MM.1S (cell line): ENCODE data around the gene RAB44.

ENCODE experiments used
- EZH2 ChIP-seq: fragments of 300-600 bp; sonication (generic); optimal IDR thresholded peaks from 2 replicates; pipeline ENCODE3; 2017; ENCODE audit warnings: low read depth, mild to moderate bottlenecking, antibody characterized with exemption, low read length, mixed read lengths
- EZH2phosphoT487 ChIP-seq: fragments of 300-600 bp; sonication (generic); IDR thresholded peaks from 2 replicates; pipeline ENCODE4 v1.6.1; 2018; ENCODE audit warnings: antibody characterized with exemption, low read length
- TF ChIP-seq, protein P1 (sequence below): fragments of 300-600 bp; sonication (generic); IDR thresholded peaks from 2 replicates; pipeline ENCODE4 v1.5.1; 2016; ENCODE audit warnings: antibody characterized with exemption, low read length, mixed read lengths

DNA sequence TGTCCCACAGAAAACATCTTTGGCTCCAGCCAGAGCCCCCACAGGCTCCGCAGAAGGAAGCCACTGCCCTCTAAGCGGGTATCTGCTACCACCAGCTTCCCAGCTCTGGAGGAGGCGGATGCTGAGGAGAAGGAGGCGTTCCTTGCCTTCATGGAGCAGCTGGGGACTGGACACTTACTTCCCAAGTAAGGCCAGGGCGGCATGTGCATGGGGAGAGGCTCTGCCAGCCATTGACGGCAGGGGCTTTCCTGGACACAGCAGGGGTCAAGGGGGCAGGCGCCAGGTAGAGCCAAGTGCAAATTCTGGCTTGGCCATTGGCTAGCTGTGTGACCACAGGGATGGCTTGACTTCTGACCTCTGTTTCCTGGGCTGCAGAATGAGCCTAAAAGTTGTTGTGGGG is 17.8 kb downstream of the RAB44 start:
- TF ChIP-seq, protein P1, sequence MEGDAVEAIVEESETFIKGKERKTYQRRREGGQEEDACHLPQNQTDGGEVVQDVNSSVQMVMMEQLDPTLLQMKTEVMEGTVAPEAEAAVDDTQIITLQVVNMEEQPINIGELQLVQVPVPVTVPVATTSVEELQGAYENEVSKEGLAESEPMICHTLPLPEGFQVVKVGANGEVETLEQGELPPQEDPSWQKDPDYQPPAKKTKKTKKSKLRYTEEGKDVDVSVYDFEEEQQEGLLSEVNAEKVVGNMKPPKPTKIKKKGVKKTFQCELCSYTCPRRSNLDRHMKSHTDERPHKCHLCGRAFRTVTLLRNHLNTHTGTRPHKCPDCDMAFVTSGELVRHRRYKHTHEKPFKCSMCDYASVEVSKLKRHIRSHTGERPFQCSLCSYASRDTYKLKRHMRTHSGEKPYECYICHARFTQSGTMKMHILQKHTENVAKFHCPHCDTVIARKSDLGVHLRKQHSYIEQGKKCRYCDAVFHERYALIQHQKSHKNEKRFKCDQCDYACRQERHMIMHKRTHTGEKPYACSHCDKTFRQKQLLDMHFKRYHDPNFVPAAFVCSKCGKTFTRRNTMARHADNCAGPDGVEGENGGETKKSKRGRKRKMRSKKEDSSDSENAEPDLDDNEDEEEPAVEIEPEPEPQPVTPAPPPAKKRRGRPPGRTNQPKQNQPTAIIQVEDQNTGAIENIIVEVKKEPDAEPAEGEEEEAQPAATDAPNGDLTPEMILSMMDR: no peak
- TF ChIP-seq EZH2 (no peak), EZH2phosphoT487 (no peak)
